ENCODE results near the gene UBE2G1. TPM values are rescaled to one million over a fixed set of nuclear protein-coding genes. Genes with fewer than 3 reads are reported as not detected.

UBE2G1 gene
- total RNA-seq, 2 donors from 2014 or later, result 38.8 to 47.7 TPM

DNA sequence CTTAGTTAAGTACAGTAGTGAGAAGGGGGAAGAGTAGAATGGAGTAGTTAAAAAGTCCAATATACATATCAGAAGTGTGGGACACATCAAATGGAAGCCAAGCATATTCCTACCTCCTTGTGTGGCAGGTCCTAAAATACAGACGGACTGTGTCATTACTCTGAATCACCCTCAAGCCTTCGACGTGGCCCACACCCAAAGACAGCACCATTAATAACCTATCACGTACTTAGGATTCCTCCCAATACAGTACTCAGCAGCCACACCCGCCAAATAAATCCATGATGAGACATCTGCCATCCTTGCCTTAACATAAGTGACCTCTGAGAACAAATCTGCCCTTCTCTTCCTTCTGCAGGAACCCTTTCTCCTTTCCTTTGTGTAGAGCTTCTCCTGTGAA lies 38.9 kb downstream of the UBE2G1 start:
- no peaks in the 10 kb centered on the region for H3K36me3 ChIP-seq
- H3K4me3 ChIP-seq, result no peak overlapping the region
- TF ChIP-seq CTCF (IDR thresholded peaks at IDR 0.05), result no peak
- DNase-seq (ENCODE audit: low spot score) (peak; percentile 33), ATAC-seq (ENCODE audit: insufficient number of reproducible peaks, low FRiP score, low read depth) (no peak)
- no peaks in the 10 kb centered on the region for H3K27me3 ChIP-seq (replicated peaks; ENCODE audit: insufficient read depth)
- H3K27ac ChIP-seq, result peak overlapping the region; percentile 5 to 58
- H3K4me1 ChIP-seq (ENCODE audit: control insufficient read depth in 1 of 2, low read depth in 2 of 2), result peaks cover 15 to 30% of the 10 kb centered on the region in 2 donors
- H3K9me3 ChIP-seq, result no peaks in the 10 kb centered on the region

GRCh38 chr17:4326608-4327007 lies 39.9 kb downstream of the UBE2G1 start:
- peaks cover 14 to 30% of the 10 kb centered on the region in 2 donors for H3K4me1 ChIP-seq (ENCODE audit: control insufficient read depth in 1 of 2, low read depth in 2 of 2)
- no peaks in the 10 kb centered on the region for H3K27me3 ChIP-seq (replicated peaks; ENCODE audit: insufficient read depth)
- no peak overlapping the region for H3K4me3 ChIP-seq
- H3K27ac ChIP-seq, result peak overlapping the region in 1 of 2 donors; percentile 58
- DNase-seq (ENCODE audit: low spot score), result no peak
- no peak for ATAC-seq (ENCODE audit: insufficient number of reproducible peaks, low FRiP score, low read depth)
- H3K36me3 ChIP-seq, result no peaks in the 10 kb centered on the region
- no peak for TF ChIP-seq CTCF (IDR thresholded peaks at IDR 0.05)
- no peaks in the 10 kb centered on the region for H3K9me3 ChIP-seq

- H3K9me3 ChIP-seq, result no peaks in the 10 kb centered on the region
- peaks cover 11 to 30% of the 10 kb centered on the region in 2 donors for H3K4me1 ChIP-seq (ENCODE audit: control insufficient read depth in 1 of 2, low read depth in 2 of 2)
- no peaks in the 10 kb centered on the region for H3K36me3 ChIP-seq
- H3K27ac ChIP-seq, result no peak overlapping the region
- ATAC-seq (ENCODE audit: insufficient number of reproducible peaks, low FRiP score, low read depth) (no peak), DNase-seq (ENCODE audit: low spot score) (no peak)
- H3K27me3 ChIP-seq (replicated peaks; ENCODE audit: insufficient read depth), result no peaks in the 10 kb centered on the region
- no peak overlapping the region for H3K4me3 ChIP-seq
- TF ChIP-seq CTCF (IDR thresholded peaks at IDR 0.05), result no peak
Observed at GRCh38 chr17:4326112-4326511, 40.4 kb downstream of the UBE2G1 start.

- Histone ChIP-seq H3K27ac (no peak overlapping the region), H3K4me3 (no peak overlapping the region), H3K36me3 (no peaks in the 10 kb centered on the region), H3K27me3 (replicated peaks; ENCODE audit: insufficient read depth) (no peaks in the 10 kb centered on the region), H3K9me3 (no peaks in the 10 kb centered on the region), H3K4me1 (ENCODE audit: control insufficient read depth in 1 of 2, low read depth in 2 of 2) (peaks cover 11 to 20% of the 10 kb centered on the region in 2 donors)
- DNase-seq (ENCODE audit: low spot score) (no peak), ATAC-seq (ENCODE audit: insufficient number of reproducible peaks, low FRiP score, low read depth) (no peak)
- TF ChIP-seq CTCF (IDR thresholded peaks at IDR 0.05), result no peak
Observed at GRCh38 chr17:4324463-4324862, 42.0 kb downstream of the UBE2G1 start.

DNA sequence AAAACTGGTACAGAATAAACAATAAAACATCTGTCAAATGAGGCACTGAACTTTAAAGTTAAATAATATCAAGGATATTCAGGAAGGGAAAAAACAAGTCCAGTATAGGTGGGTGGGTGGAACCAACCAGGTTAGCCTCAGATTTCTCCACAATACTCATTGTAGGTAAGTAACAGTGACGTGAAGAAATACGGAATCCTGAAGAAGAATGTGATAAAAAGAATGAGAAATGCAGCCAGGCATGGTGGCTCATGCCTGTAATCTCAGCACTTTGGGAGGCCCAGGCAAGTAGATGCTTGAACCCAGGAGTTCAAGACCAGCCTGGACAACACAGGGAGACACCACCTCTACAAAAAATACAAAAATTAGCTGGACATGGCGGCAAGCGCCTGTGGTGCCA lies 47.3 kb downstream of the UBE2G1 start:
- Histone ChIP-seq H3K9me3 (no peaks in the 10 kb centered on the region), H3K36me3 (no peaks in the 10 kb centered on the region), H3K4me1 (ENCODE audit: control insufficient read depth in 1 of 2, low read depth in 2 of 2) (peaks cover 12 to 28% of the 10 kb centered on the region in 2 donors), H3K4me3 (no peak overlapping the region), H3K27ac (no peak overlapping the region), H3K27me3 (replicated peaks; ENCODE audit: insufficient read depth) (no peaks in the 10 kb centered on the region)
- TF ChIP-seq CTCF (IDR thresholded peaks at IDR 0.05), result no peak
- ATAC-seq (ENCODE audit: insufficient number of reproducible peaks, low FRiP score, low read depth) (no peak), DNase-seq (ENCODE audit: low spot score) (no peak)

All from thoracic aorta (tissue), 2 donors.